Posterior vena cava (tissue), 2 donors: ENCODE data around the gene AP3B1. TPM values are rescaled to one million over a fixed set of nuclear protein-coding genes. Genes with fewer than 3 reads are reported as not detected.
"Not testable (repeated sequence)": the region's sequence is repeated elsewhere in the genome, so short reads cannot be mapped to it uniquely, and the experiment has no call there.

ENCODE experiments used
- DNase-seq: peaks from one replicate; pipeline ENCODE4 v3.0.0-alpha.2; 2020; ENCODE audit warnings: low spot score
- intact Hi-C, 2 donors: fragments of 100-400 bp; cut with DNase I; formaldehyde crosslinking; loops; one replicate each; pipeline versions ENCODE4 v1.14.1 to v1.14.2; 2022 to 2023
- total RNA-seq, 2 donors: library from RNA; stranded (reverse); fragmentation: NEBNext Ultra II Directional; extraction: Animal tissue kit (Norgen Biotek cat#: 25700); gene quantifications; one replicate each; pipeline ENCODE4 v1.2.1, GENCODE V29; 2021
- donor health status: DM: yes; HTN: yes; CAD: no.
- donor health status: DM: yes; HTN: yes; CAD: no.

AP3B1 gene
- total RNA-seq, 2 donors from 2014 or later: 37.0 to 44.4 TPM

- DNase-seq, intact Hi-C loops: not testable (repeated sequence)
These were observed 247.7 kb downstream of the AP3B1 start for GRCh38 chr5:78046823-78047222.

DNA sequence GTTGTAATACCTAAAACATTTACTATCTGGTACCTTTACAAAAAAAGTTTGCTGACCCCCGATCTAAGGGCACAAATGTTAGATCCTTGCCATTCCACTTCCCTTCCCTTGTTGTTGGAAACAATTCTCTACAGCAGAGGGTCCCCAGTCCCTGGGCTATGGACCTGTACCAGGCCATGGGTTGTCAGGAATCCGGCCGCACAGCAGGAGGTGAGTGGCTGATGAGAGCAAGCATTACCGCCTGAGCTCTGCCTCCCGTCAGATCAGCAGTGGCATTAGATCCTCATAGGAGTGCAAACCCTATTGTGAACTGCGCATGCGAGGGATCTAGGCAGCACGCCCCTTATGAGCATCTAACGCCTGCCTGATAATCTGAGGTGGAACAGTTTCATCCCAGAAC lies 248.5 kb downstream of the AP3B1 start:
- intact Hi-C loops: no loop called here
- DNase-seq: no peak

DNA sequence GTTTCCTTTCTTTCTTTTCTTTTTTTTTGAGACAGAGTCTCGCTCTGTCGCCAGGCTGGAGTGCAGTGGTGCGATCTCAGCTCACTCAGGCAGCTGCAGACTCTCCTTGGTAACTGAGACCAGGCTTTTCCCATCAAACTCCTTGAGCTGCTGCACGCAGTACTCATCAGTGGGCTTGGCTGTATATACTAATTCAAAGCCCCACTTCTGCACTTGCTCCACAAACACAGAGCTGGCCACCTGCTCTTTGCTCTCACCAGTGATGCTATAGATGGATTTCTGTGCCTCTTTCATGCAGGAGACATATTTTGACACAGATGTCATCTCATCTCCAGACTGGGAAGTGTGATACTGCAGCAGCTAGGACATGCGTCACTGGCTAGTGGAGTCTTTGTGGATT lies 252.7 kb downstream of the AP3B1 start:
- DNase-seq: no peak
- intact Hi-C loops: no loop called here

GRCh38 chr5:78025540-78025939 lies 269.0 kb downstream of the AP3B1 start:
- intact Hi-C loops: no loop called here
- no peak for DNase-seq

- intact Hi-C loops: no loop called here
- DNase-seq: no peak
These were observed 274.8 kb downstream of the AP3B1 start for GRCh38 chr5:78019744-78020143.

DNA sequence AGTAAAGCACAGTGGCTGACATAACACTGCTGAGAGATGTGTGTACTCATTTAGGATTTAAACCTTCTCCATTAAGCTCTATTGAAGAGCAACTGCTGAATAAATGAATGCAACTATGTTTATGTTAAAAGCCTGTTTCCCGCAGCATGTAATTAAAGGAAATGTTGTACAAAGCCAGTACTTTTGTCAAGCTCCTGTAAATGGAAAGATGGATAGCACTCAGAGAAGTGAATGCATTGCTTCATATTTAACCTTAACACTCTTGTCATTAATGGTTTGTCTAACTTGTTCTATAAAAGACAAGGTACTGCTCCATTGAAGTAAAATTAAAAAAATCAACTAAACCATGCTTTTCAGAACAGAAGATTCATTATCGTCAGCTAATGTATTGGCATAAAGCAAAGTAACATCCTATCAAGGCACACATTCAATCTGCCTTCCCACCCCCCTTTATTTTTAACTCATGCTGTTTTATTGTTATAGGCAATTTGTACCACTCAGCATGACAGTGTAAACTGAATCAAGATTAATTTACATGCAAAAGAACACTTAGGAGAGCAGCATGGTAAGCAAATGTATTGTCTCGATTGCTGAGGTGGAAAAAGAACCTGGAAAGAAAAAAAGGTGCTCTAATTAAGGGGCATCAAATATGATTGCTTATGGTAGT lies 277.5 kb downstream of the AP3B1 start:
- intact Hi-C loops: no loop called here
- DNase-seq: no peak

DNA sequence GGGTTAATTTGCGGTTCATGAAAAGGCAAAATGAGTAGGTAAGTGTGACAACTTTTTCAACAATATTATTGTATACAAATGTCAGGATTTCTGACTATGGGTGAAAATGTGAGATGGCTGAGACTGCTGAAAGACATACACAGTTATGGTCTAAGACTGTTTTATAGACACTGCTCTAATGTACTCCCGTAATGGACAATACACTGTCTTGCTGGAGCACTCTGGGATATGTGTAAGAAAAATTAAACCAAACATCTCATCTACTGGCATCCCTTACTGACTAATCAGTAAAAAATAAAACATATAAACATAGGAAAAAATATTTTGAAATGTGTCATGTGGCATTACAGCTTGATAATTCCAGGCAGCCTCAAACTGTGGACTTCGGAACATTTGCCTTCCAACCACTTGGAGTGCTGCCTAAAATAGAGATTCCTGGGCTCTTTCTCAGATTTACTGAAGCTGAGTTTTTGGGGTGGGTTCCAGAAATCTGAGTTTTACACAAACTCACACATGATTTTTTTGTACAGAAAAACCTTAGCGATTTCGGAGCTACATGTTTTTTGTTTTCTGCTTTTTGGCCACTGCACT lies 284.5 kb downstream of the AP3B1 start:
- intact Hi-C loops: no loop called here
- no peak for DNase-seq

GRCh38 chr5:78008356-78008967 lies 286.0 kb downstream of the AP3B1 start:
- intact Hi-C loops: no loop called here
- no peak for DNase-seq

GRCh38 chr5:78007233-78007632 lies 287.3 kb downstream of the AP3B1 start:
- intact Hi-C loops: no loop called here

DNA sequence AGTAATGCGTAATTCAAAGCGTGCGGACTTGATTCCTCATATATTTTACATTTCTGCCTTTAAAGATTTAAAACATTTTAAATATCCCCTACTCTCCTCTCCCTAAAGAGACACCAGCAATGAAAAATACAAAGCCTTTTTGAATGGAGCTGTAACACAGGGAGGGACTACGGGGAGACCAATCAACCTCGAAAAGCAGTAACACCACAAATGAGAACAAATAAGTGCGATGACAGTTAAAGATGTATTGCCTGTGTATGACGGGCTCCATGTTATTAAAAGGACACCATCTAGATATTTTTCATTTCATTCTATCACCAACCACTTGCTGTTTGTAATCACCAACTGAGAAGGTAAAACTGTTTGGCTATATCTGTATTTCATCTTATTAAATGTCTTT lies 288.0 kb downstream of the AP3B1 start:
- DNase-seq: no peak
- intact Hi-C loops: no loop called here

More at GRCh38 chr5:78007233-78007632, 287.3 kb downstream of the AP3B1 start:
- no peak for DNase-seq

DNA sequence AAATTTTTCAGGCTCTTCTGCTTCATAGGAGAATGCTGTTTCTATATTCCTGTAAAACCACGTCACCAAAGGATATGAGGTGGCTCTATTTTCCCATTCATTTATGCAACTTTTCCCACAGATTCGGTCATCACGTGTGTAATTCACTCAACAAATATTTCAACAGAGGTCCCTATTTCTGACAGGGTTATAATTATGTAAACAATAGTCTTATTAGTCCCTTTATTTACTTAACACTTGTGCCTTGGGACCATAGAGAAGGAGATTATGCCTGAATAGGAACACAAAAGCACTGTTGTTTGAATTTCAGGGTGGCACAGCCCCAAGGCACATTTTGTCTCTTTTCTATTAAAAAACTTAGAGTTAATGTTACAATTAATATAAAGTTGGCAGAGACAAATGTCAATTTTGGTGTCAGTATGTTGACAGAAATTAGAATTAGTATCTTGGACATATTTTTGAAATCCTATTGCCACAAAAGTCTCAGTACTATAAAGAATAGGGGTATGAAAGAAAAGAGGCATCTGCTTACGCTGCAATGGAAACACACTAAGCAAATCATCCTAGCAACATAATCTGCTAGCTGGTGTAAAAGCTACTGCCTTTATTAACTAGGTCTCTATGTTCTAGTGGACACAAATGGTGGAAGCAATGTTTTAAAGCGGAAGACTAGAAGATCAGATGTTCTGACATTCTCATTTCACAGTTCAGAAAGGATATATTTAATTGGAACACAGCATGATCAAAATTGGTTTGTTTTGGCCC lies 289.3 kb downstream of the AP3B1 start:
- no peak for DNase-seq
- intact Hi-C loops: no loop called here

GRCh38 chr5:78004559-78004958 lies 289.9 kb downstream of the AP3B1 start:
- intact Hi-C loops: no loop called here
- no peak for DNase-seq

DNA sequence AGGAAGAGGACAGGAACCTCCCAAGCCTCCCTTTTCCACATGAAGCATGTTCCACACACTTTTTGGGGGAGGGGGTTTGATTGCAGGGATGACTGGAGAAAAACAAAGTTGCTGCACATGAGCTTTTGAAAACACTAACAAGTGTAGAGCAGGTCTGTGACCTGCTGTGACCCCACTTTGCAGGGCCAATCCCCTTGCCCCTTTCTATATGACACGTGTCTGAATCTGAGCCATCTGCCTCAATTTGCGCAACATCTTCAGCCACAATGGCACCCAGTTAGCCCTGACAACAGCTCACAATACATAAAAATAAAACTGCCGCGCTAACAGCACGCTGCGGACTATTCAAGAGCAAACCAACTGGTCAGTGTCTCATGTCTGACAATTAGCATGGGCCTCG lies 290.6 kb downstream of the AP3B1 start:
- no peak for DNase-seq
- intact Hi-C loops: no loop called here

DNA sequence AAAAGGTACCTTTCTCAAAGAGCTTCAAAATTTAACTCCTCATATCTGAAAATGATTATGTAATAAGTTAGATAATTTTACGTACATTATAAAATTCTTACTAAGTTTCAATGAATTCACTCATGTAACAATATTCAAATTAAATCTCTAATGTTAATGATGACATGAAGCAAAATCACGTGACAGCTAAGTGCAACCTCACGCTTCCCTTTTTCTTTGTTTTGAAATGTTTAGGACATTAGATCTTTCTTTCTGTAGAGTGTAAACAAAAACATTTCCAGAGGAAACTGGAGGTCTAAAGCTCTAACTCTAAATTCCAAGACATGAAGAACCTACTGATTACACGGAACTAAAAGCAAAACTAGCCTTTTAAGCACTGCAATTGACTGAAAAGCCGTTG lies 291.0 kb downstream of the AP3B1 start:
- no peak for DNase-seq
- intact Hi-C loops: no loop called here

DNA sequence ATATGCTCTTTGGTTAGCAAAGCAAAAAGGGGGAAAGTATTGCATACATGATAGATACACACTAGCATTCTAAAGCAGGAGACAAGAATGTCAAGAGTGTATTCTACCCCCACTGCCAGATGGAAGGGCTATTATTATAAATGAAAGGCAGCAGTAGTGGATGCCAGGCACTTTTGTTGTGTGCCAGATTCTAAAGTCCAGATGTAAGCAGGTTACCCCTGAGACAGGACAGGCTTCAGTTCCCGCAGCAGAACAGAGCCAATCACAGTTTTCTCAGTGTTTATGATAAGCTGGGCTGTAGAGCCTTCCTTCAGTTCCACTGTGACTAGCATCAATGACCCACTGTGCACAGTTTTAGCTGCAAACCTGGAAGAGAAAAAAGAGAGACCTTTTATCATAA lies 291.8 kb downstream of the AP3B1 start:
- DNase-seq: no peak
- intact Hi-C loops: no loop called here

- intact Hi-C loops: no loop called here
- no peak for DNase-seq
These were observed 293.3 kb downstream of the AP3B1 start for GRCh38 chr5:78001197-78001596.

GRCh38 chr5:78000191-78000590 lies 294.3 kb downstream of the AP3B1 start:
- no peak for DNase-seq
- intact Hi-C loops: no loop called here

DNA sequence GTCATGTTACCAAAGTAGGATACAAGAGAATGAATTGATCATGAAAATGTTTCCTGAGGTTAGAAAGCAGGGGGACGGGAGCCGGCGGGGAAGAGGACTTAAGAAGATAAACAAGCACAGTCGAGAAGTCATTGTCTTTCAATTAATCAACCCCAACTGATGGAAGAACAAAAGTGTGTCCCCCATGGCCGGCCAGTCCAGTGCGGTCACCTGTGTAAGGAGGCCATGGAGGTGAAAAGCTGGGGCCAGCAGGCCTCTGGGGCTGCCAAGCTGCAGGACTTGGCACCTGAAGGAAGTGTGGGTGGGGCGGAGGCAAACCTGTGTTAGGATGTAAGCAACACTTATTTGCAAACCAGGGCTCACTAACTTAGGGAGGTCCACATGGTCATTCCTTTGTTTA lies 295.1 kb downstream of the AP3B1 start:
- DNase-seq: no peak
- intact Hi-C loops: no loop called here

DNA sequence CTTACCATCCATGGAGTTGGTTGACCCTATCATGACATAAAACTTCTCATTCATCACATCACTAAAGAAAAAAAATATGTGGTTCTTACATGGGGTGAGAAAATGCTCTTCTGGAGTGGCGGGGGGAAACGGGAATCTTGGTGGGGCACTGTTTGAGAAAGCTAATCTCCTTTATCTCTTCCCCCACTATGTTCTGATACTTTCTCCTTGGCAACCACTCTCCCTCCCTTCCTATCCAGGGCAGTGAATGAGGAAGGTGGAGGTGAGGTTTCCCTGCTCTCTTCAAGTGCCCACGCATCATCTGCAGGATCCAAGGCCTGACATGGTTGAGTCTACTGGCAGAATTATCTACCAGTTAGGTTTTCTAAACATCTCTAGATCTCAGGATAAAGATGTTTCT lies 297.6 kb downstream of the AP3B1 start:
- intact Hi-C loops: no loop called here
- no peak for DNase-seq

DNA sequence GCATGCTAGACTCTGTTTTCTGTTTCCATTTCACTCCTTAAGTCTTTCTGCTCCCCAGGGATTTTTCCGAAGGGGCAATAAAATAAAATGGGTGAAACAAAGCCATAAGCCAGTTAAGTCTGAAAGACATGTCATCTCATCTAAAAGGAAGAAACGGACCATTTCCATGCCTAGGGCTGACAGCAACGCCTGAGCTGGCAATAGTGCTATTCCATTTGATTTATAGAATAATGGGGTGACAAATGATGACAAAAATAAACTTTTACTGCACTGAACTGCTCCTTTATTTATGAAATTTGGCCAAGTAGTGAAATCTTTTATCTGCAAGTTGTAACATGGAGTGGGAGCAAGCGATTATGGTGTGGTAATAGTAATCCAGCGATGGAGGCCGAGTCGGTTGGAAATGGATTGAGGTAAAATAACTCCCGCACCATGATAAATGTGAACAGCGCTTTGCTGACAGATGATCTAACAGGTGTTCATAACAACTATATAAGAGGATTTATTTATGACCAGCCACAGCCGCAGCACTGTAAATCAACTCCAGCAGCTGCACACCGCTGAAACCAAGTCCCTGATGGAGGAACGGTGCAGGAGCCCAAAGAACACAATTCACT lies 298.6 kb downstream of the AP3B1 start:
- no peak for DNase-seq
- intact Hi-C loops: no loop called here
